ENCODE measurements around the gene COQ8B.

DNA sequence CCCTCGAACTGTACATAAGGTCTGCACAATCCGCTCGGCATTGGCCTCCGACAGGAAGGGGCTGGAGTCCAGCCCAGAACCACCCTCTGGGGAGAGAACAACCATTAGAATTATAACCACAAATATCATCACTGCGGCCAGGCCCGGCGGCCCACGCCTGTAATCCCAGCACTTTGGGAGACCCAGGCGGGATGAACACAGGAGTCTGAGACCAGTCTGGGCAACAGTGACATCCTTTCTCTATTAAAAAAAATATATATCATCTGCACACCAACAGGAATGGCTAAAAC lies 11.4 kb downstream of the COQ8B start:
- TF ChIP-seq CTCF (conservative IDR thresholded peaks at IDR 0.05) (no peak), EZH2 (IDR thresholded peaks at IDR 0.05; ENCODE audit: low read depth) (no peak)
